Mucosa of rectum (tissue), 2 donors: ENCODE measurements around the gene NR1H3.
"Not testable (repeated sequence)": the region's sequence is repeated elsewhere in the genome, so short reads cannot be mapped to it uniquely, and the experiment has no call there.

Experiments used
- H3K27ac ChIP-seq, 2 donors: one replicate each; pipeline ENCODE4 v1.7.0; 2013; ENCODE audit warnings: inconsistent platforms in 2 of 2, low read depth in 2 of 2, low read length in 2 of 2
- H3K27me3 ChIP-seq, 2 donors: one replicate each; pipeline ENCODE4 v1.7.0; 2013; ENCODE audit warnings: low read length in 2 of 2; ENCODE audit not compliant: control insufficient read depth in 2 of 2, insufficient read depth in 2 of 2
- H3K36me3 ChIP-seq, 2 donors: one replicate each; pipeline ENCODE4 v1.7.0; 2013; ENCODE audit warnings: low read length in 2 of 2; ENCODE audit not compliant: control insufficient read depth in 2 of 2, insufficient read depth in 2 of 2
- H3K4me1 ChIP-seq, 2 donors: one replicate each; pipeline ENCODE4 v1.7.0; 2013; ENCODE audit warnings: low read length in 2 of 2, mild to moderate bottlenecking in 1 of 2; ENCODE audit not compliant: control insufficient read depth in 2 of 2, insufficient read depth in 2 of 2
- H3K4me3 ChIP-seq, 2 donors: one replicate each; pipeline ENCODE4 v1.7.0; 2013; ENCODE audit warnings: low read length in 2 of 2
- H3K9ac ChIP-seq, 2 donors: one replicate each; pipeline ENCODE4 v1.7.0; 2013; ENCODE audit warnings: low read length in 2 of 2, low read depth in 1 of 2, mild to moderate bottlenecking in 1 of 2
- H3K9me3 ChIP-seq, 2 donors: one replicate each; pipeline ENCODE4 v1.7.0; 2013; ENCODE audit warnings: low read length in 2 of 2; ENCODE audit not compliant: control insufficient read depth in 2 of 2
- donor health status: healthy.
- donor health status: Normal muscosa, but diverticular disease.

NR1H3 gene

DNA sequence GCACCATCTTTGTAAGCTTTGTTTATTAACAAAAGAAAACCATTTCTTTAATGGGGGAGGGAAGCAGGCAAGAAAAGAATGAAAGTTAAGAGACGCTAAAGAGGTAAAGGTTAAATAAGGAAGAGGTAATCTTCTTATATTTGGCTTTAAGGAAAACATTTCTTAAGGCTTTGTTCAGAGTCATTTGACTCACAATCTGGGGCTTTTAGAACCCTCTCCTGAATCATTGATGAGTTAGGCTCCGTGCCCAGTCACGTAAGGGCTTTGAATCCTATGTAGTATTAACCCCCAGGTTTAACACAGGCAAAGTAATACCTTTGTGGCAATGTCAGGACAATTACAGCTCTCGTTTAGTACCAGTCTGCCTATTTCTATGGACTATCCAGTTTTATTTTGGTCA lies 38.2 kb downstream of the NR1H3 start:
- no peak overlapping the region for H3K27ac ChIP-seq
- peaks cover 59 to 69% of the 10 kb centered on the region in 2 donors for H3K36me3 ChIP-seq
- H3K27me3 ChIP-seq: no peaks in the 10 kb centered on the region
- H3K4me3 ChIP-seq: no peak overlapping the region
- no peaks in the 10 kb centered on the region for H3K4me1 ChIP-seq
- no peak overlapping the region for H3K9ac ChIP-seq
- no peaks in the 10 kb centered on the region for H3K9me3 ChIP-seq

GRCh38 chr11:47299078-47299477 lies 41.3 kb downstream of the NR1H3 start:
- Histone ChIP-seq H3K9me3 (no peaks in the 10 kb centered on the region), H3K4me3 (no peak overlapping the region), H3K9ac (no peak overlapping the region), H3K27me3 (no peaks in the 10 kb centered on the region), H3K4me1 (no peaks in the 10 kb centered on the region), H3K27ac (no peak overlapping the region), H3K36me3 (peaks cover 38 to 58% of the 10 kb centered on the region in 2 donors)

GRCh38 chr11:47302853-47303252 lies 45.1 kb downstream of the NR1H3 start:
- Histone ChIP-seq H3K9me3 (no peaks in the 10 kb centered on the region), H3K36me3 (peaks cover 44 to 60% of the 10 kb centered on the region in 2 donors), H3K4me1 (no peaks in the 10 kb centered on the region), H3K4me3 (no peak overlapping the region), H3K27me3 (no peaks in the 10 kb centered on the region), H3K27ac (no peak overlapping the region), H3K9ac (no peak overlapping the region)

DNA sequence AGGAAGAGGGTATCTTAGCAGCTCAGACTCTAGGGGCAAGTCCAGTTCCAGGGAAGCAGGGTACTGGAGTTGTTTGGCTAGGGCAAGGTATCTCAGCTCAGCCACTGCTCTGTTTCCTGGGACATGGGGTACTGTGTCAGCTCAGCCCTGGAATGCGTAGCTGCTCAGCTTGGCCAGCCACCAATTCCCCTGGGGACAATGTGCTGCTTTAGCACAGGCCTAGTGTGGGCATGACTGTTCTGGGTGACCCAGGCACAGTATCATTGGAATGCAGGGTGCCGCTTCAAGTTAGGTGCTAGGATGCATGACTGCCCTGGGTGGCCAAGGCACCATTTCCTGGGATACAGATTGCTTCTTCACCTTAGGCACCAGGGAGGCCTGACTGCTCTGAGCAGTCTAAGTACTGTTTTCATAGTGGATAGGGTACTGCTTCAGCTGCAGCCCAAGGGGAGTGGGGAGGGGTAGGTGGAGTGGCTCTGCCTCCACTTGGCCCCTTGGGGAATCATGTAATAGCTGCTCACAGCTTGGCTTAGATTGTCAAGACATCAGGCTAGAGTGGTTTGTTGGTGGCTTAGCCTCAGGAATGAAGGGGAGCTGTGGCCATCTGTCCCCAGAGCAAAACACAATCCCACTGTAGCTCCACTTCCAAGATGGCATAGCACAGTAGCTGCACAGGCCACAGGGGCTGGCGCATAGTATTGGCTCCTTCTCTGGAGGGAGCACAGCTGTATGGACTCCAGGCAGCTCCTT lies 48.1 kb downstream of the NR1H3 start:
- Histone ChIP-seq H3K27me3 (no peaks in the 10 kb centered on the region), H3K27ac (no peak overlapping the region), H3K4me1 (no peaks in the 10 kb centered on the region), H3K9ac (no peak overlapping the region), H3K4me3 (no peak overlapping the region), H3K36me3 (peaks cover 39 to 65% of the 10 kb centered on the region in 2 donors), H3K9me3 (no peaks in the 10 kb centered on the region)

- H3K4me3 ChIP-seq: no peak overlapping the region
- H3K27me3 ChIP-seq: no peaks in the 10 kb centered on the region
- H3K9ac ChIP-seq: no peak overlapping the region
- H3K36me3 ChIP-seq: peaks cover 44 to 71% of the 10 kb centered on the region in 2 donors
- no peaks in the 10 kb centered on the region for H3K4me1 ChIP-seq
- no peaks in the 10 kb centered on the region for H3K9me3 ChIP-seq
- H3K27ac ChIP-seq: no peak overlapping the region
Measured at GRCh38 chr11:47306484-47306844, 48.7 kb downstream of the NR1H3 start.

GRCh38 chr11:47308050-47308823 lies 50.4 kb downstream of the NR1H3 start:
- Histone ChIP-seq H3K27me3 (no peaks in the 10 kb centered on the region), H3K4me3 (no peak overlapping the region), H3K4me1 (no peaks in the 10 kb centered on the region), H3K9me3 (no peaks in the 10 kb centered on the region), H3K9ac (no peak overlapping the region), H3K27ac (no peak overlapping the region), H3K36me3 (peaks cover 50 to 77% of the 10 kb centered on the region in 2 donors)

GRCh38 chr11:47314992-47315391 lies 57.2 kb downstream of the NR1H3 start:
- peaks cover 39 to 55% of the 10 kb centered on the region in 2 donors for H3K36me3 ChIP-seq
- H3K4me3 ChIP-seq: no peak overlapping the region
- no peaks in the 10 kb centered on the region for H3K27me3 ChIP-seq
- no peak overlapping the region for H3K27ac ChIP-seq
- H3K4me1 ChIP-seq: no peaks in the 10 kb centered on the region
- no peak overlapping the region for H3K9ac ChIP-seq
- no peaks in the 10 kb centered on the region for H3K9me3 ChIP-seq

- not testable (repeated sequence) for H3K27ac ChIP-seq, H3K9ac ChIP-seq, H3K4me3 ChIP-seq, H3K4me1 ChIP-seq, H3K9me3 ChIP-seq, H3K27me3 ChIP-seq
- H3K36me3 ChIP-seq: peaks cover 33 to 52% of the 10 kb centered on the region in 2 donors
Measured at GRCh38 chr11:47316501-47316900, 58.7 kb downstream of the NR1H3 start.

- Histone ChIP-seq H3K4me1 (no peaks in the 10 kb centered on the region), H3K27ac (no peak overlapping the region), H3K36me3 (peaks cover 33 to 52% of the 10 kb centered on the region in 2 donors), H3K9me3 (no peaks in the 10 kb centered on the region), H3K4me3 (no peak overlapping the region), H3K27me3 (no peaks in the 10 kb centered on the region), H3K9ac (no peak overlapping the region)
Measured at GRCh38 chr11:47317064-47317828, 59.5 kb downstream of the NR1H3 start.

DNA sequence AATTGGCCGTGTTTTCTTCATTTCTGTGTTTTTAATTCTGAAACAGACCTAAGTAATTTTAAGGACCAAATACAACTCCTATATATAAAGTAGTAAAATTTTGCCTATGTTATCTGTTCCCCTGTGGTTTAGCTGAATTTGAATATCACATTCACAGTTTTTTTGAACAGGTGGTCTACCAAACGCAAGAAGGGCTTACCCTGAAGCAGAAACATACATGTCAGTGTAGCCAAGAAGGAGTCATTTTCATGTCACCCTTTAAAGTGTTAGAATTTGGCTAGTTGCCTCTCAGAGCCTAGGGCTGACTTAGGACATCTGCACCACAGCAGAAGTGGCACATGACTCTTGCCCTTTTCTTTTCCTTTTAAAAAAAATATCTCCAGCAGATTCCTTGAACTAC lies 60.4 kb downstream of the NR1H3 start:
- Histone ChIP-seq H3K27me3 (no peaks in the 10 kb centered on the region), H3K36me3 (peaks cover 31 to 42% of the 10 kb centered on the region in 2 donors), H3K9me3 (no peaks in the 10 kb centered on the region), H3K9ac (no peak overlapping the region), H3K4me3 (no peak overlapping the region), H3K27ac (no peak overlapping the region), H3K4me1 (no peaks in the 10 kb centered on the region)
